Activated naive CD8-positive, alpha-beta T cell treated with anti-CD3 and anti-CD28 coated beads, Interleukin-2, amount 50 U/mL, for 16 hours (primary cell): ENCODE data around the gene BANK1.

Experiments
- DNase-seq: peaks from one replicate; pipeline ENCODE4 v3.0.0-alpha.2; 2020; ENCODE audit warnings: low read depth, low spot score

BANK1 gene

DNA sequence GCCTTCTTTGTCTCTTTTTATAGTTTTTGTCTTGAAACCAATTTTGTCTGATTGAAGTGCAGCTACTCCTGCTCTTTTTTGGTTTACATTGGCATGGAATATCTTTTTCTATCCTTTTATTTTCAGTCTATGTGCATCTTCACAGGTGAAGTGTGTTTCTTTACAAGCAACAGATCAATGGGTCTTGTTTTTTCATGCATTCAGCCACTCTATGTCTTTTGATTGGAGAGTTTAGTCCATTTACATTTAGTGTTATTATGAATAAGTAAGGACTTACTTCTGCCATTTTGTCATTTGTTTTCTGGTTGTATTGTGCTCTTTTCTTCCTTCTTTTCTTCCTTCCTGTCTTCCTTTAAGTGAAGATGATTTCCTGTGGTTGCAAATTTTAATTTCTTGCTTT, 330.3 kb downstream of the BANK1 start:
- DNase-seq: no peak
